HAP-1 (cell line): ENCODE results near the gene PCAT6.

Experiments used
- DNase-seq, 2 experiments: peaks; one replicate each; pipeline ENCODE4 v3.0.0-alpha.2; 2016 to 2020; ENCODE audit warnings: low spot score in 2 of 2
- H3K27me3 ChIP-seq: fragments of 250-450 bp; sonication (Bioruptor Pico); 2 replicates; pipeline ENCODE4 v1.5.1; 2020; ENCODE audit warnings: low read depth, mild to moderate bottlenecking, moderate library complexity
- H3K36me3 ChIP-seq: fragments of 250-450 bp; sonication (Bioruptor Pico); replicated peaks from 2 replicates; pipeline ENCODE4 v1.5.1; 2020; ENCODE audit warnings: mild to moderate bottlenecking
- H3K4me1 ChIP-seq: fragments of 250-450 bp; sonication (Bioruptor Pico); 2 replicates; pipeline ENCODE4 v1.5.1; 2020; ENCODE audit warnings: mild to moderate bottlenecking
- H3K4me3 ChIP-seq: fragments of 250-450 bp; sonication (Bioruptor Pico); 2 replicates; pipeline ENCODE4 v1.5.1; 2020; ENCODE audit warnings: mild to moderate bottlenecking, moderate library complexity
- H3K9me3 ChIP-seq: fragments of 250-450 bp; sonication (Bioruptor Pico); 2 replicates; pipeline ENCODE4 v1.5.1; 2020; ENCODE audit warnings: mild to moderate bottlenecking, moderate library complexity
- in situ Hi-C: fragments of 300-500 bp; cut with MboI; formaldehyde crosslinking; loops from 3 replicates; pipeline ENCODE4 v1.14.3; 2020; ENCODE audit warnings: low sequenced_read_pairs, inconsistent platforms, mixed read lengths

PCAT6 gene

DNA sequence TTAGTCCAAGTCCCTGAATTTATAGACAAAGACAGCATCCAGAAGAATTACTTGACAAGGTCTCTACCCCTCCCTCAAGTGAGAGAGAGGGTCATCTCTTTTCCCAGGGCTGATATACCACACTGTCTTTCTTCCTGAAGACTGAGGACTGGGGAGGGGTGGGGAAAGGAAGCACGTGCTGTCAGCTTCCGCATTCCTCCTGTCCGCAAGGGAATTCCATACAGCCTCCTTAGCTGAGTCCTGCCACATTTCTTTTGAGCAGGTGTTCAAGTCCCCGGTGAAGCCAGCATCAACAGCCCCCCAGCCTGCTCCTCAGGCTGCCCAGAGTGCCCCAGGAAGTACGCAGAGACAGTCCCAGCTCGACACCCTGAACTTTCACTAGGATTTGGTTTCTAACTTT lies 34.2 kb downstream of the PCAT6 start:
- no peaks in the 10 kb centered on the region for H3K36me3 ChIP-seq
- no peaks in the 10 kb centered on the region for H3K27me3 ChIP-seq
- in situ Hi-C loops = no loop called here
- H3K4me1 ChIP-seq = no peaks in the 10 kb centered on the region
- no peaks in the 10 kb centered on the region for H3K9me3 ChIP-seq
- H3K4me3 ChIP-seq = no peak overlapping the region
- no peak for DNase-seq

DNA sequence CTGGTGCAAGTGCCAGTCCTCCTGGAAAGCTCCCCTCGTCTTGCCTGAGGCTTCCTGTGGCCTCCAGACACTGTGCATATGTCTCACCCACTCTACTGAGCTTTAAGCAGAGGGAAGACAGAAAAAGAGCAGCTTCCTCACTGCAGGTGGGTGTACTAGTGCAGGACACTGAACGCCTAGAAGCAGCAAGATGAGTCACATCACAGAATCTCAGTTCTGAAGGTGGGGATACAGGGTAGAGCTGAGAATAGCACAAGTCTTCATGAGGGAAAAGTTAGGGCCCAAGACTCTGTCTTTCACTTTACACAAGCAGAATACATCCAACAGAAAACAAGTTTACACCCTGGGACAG lies 37.4 kb downstream of the PCAT6 start:
- no peaks in the 10 kb centered on the region for H3K9me3 ChIP-seq
- no peak for DNase-seq
- no peaks in the 10 kb centered on the region; the same call in 1 of the 2 replicates for H3K36me3 ChIP-seq
- no peaks in the 10 kb centered on the region; the same call in 1 of the 2 replicates for H3K4me1 ChIP-seq
- no peaks in the 10 kb centered on the region for H3K27me3 ChIP-seq
- no peak overlapping the region for H3K4me3 ChIP-seq
- in situ Hi-C loops = no loop called here

DNA sequence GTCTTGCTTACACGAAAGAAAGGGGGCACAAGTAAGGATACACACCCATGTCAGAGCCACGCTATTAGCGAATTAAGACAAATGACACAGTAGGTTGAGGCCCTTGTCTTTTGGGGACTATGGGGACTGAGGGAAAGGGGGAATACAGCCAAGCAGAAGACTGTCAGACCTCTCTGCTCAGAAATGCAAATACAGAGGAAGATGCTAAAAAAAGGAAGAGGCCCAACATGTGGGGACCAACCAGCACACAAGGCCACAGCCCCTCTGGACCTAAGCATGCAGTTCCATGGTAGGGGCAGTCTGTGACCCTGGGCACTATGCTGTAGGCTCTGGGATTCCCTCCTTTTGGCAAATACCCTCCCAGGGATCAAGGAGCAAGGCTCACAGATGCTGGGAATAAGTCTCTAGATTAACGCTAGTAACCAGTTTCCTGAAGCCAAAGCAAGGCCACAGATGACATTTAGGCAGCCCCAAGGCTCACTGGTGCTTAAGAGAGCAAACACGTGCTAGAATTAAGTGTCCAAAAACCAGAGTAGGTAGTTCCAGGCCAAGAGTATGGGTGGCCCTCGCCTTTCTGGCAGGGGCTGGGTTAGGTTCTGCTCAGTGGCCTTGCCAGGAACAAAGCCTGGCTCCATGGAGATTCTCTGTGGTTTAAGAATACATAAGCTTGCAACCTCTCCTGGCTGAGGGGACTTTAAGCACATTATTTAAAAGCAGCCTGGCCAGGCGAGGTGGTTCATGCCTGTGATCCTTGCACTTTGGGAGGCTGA lies 40.0 kb downstream of the PCAT6 start:
- in situ Hi-C loops = no loop called here
- Histone ChIP-seq H3K4me1 (no peaks in the 10 kb centered on the region; the same call in 1 of the 2 replicates), H3K4me3 (no peak overlapping the region), H3K27me3 (no peaks in the 10 kb centered on the region), H3K36me3 (no peaks in the 10 kb centered on the region; the same call in 1 of the 2 replicates), H3K9me3 (no peaks in the 10 kb centered on the region)
- DNase-seq = no peak

DNA sequence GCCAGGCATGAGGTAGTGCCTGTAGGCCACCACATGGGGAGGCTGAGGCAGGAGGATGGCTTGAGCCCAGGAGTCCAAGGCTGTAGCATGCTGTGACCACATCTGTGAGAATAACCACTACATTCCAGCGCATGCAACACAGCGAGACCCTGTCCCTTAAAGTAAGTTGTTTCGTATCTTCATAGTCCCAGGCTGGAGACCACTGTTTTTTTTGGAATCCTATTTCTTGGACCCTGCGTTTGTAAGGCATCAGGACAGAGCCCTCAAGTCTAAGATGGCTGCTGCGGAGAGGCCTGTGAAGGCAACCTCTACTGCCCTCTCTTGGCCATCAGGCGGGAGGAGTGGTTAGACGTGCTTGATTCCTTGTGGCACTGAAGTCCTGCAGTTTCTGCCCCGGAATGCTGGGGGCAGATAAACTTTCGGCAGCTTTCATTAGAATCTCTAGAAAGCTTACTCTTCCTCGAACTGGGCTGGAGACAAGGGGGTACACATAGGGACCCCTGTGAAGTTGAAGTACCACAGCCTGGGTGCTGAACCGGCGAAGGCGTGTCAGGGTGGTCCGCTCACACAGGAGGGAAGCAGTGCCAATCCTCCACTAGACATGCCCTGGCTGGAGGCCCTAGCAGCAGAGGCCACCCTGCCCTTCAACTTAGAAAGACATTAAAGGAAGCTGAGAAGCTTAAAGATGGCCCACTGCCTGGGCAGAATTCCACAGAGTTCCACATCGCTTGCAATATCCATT lies 41.6 kb downstream of the PCAT6 start:
- Histone ChIP-seq H3K9me3 (no peaks in the 10 kb centered on the region), H3K4me1 (no peaks in the 10 kb centered on the region; the same call in 1 of the 2 replicates), H3K27me3 (no peaks in the 10 kb centered on the region), H3K36me3 (no peaks in the 10 kb centered on the region; the same call in 1 of the 2 replicates), H3K4me3 (no peak overlapping the region)
- in situ Hi-C loops = no loop called here
- DNase-seq = peak; percentile 61 to 67

DNA sequence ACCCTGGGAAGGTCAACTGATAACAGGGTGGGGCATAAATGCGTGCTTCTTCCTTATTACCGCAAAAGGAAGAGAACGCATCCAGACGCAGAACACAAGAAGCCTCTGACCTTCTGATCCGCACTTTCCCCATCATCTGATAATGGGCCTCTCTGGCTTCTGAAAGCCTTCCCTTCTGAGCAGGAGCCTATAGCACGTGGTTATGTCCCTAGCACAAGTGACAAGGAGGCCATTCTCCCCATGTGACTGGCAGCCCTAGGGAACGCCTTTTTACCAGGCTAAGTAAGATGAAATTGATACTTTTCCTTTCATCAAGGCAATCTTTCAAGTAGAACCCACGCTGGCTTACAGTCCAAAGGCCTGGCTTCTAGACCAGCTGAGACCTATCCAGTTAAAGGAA lies 44.0 kb downstream of the PCAT6 start:
- H3K9me3 ChIP-seq = no peaks in the 10 kb centered on the region
- no peak for DNase-seq
- H3K36me3 ChIP-seq = no peaks in the 10 kb centered on the region; the same call in 1 of the 2 replicates
- no peaks in the 10 kb centered on the region for H3K27me3 ChIP-seq
- in situ Hi-C loops = no loop called here
- no peak overlapping the region for H3K4me3 ChIP-seq
- no peaks in the 10 kb centered on the region; the same call in 1 of the 2 replicates for H3K4me1 ChIP-seq

DNA sequence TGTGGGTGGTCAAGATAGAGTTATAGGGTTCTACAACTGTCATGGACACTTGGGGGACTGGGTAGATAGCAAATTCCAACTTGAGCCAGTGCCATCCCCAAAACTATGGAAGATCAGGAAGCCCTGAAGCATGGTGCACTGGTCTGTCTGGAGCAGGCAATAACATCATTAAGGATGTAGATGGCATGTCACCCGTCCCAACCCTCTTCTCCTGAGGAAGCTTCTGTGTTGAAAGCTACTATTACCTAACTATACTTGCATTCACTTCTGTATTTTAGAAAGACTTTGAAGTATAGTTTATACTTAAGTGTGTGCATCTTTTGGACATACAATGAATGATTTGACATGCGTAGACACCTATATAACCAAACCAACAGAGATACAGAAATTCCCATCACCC lies 45.3 kb downstream of the PCAT6 start:
- Histone ChIP-seq H3K9me3 (no peaks in the 10 kb centered on the region), H3K4me1 (no peaks in the 10 kb centered on the region; the same call in 1 of the 2 replicates), H3K36me3 (no peaks in the 10 kb centered on the region; the same call in 1 of the 2 replicates), H3K4me3 (no peak overlapping the region), H3K27me3 (no peaks in the 10 kb centered on the region)
- DNase-seq = no peak
- in situ Hi-C loops = no loop called here

DNA sequence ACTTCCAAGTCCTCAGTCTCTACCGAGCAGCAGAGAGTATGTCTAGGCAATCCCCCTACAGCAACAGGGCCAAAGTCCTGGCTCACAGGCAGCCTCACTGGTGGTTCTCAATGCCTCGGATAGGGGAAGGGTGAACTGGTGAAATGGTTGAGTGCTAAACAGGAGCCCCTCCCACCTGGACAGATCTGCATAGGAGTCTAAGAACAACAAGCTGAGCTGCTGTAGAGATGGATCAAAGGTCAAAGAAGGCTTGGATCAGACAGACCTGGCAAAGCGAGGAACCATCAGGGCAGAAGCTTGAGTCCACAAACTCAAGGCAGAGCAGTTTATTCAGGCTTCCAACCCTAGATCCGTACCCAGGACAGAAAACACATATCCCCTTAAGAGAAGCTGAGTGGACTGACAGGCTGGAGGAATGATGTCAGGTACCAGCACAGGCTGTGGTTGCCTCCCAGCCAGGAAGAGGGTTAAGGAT lies 46.4 kb downstream of the PCAT6 start:
- in situ Hi-C loops = no loop called here
- peaks cover under 1% of the 10 kb centered on the region for H3K4me1 ChIP-seq
- no peak for DNase-seq
- H3K4me3 ChIP-seq = no peak overlapping the region
- no peaks in the 10 kb centered on the region for H3K27me3 ChIP-seq
- H3K9me3 ChIP-seq = no peaks in the 10 kb centered on the region
- H3K36me3 ChIP-seq = no peaks in the 10 kb centered on the region; the same call in 1 of the 2 replicates

DNA sequence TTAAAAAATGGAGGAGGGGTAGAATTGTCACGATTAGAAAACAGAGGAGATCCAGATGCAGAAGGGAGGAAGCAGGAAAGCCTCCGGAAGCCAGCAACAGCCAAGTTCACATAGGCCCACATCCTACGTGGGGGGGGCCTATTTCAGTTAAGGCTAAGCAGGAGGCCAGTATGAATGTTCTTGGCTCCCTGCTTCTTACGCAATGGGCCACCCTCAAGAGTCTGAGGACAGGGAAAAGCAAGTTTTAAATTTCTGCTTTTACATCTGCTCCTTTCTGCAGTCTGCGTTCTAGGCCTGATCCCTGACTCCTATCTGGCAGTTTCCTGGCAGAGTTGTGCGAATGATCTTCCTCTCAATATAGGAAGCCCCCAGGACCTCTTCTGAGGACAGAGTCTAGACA lies 47.6 kb downstream of the PCAT6 start:
- in situ Hi-C loops = no loop called here
- H3K4me3 ChIP-seq = no peak overlapping the region
- no peak for DNase-seq
- no peaks in the 10 kb centered on the region for H3K9me3 ChIP-seq
- H3K36me3 ChIP-seq = no peaks in the 10 kb centered on the region
- no peaks in the 10 kb centered on the region for H3K27me3 ChIP-seq
- H3K4me1 ChIP-seq = peaks cover 12% of the 10 kb centered on the region

DNA sequence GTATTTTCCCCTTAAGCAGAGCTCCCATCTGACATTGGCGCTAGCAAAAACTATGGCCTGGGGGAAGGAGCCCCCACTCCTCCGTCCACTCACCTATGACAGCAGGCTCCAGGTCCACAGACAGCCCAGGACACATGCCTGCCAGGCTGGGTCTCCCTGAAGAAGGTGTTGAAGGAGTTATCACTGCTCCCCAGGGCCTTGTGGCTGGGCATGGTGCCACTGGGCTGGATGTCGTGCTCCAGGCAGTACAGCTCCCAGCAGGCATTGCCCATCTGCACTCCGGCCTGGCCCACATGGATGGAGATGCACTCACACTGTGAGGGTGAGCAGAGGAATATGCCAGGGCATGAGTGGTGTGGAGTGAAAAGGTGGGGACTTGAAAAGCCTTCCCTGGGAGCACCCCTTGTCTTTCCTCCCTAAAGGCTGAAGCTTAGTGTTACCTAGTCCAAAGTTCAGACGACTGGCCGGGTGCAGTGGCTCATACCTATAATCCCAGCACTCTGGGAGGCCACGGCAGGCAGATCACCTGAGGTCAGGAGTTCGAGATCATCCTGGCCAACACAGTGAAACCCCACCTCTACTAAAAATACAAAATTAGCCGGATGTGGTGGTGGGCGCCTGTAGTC lies 48.1 kb downstream of the PCAT6 start:
- H3K4me3 ChIP-seq = no peak overlapping the region
- in situ Hi-C loops = no loop called here
- H3K27me3 ChIP-seq = no peaks in the 10 kb centered on the region
- no peak for DNase-seq
- H3K4me1 ChIP-seq = peaks cover 18% of the 10 kb centered on the region
- no peaks in the 10 kb centered on the region for H3K36me3 ChIP-seq
- H3K9me3 ChIP-seq = no peaks in the 10 kb centered on the region

DNA sequence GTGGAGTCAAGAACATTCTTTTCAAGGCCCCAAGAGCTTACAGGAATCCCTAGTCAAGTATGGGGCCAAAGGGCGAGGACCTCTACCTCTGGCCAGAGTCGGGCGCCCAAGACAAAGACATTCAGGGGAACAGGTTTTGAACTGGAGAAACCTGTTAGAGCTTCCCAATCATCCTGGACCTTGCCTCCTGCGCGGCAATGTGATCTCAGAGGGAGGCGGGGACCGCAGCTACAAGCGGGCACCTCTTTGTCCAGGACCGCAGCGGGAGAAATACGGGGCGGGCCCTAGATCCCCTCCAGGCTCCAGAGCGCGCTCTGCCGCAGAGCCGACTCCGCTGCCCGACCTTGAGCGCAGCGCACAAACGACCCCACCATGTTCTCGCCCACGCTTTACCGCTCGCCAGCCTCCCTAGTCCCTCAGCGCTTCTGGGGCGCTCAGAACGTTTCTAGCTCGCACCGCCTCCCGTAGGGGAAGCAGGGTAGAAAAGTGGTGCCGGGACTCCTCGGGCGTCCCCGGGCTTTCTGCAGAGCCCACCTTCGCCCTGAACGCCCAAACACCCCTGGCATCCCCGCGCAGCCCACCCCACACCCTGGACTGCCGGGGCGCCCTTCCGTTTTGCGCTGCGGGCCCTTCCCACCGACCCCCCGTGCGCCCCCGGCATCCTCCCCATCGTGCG lies 50.1 kb downstream of the PCAT6 start:
- Histone ChIP-seq H3K9me3 (no peaks in the 10 kb centered on the region), H3K4me1 (peaks cover 18% of the 10 kb centered on the region), H3K4me3 (peak overlapping the region; percentile 66), H3K36me3 (no peaks in the 10 kb centered on the region), H3K27me3 (no peaks in the 10 kb centered on the region)
- in situ Hi-C loops = no loop called here
- peak; percentile 56 to 78 for DNase-seq
